ENCODE measurements around the gene COBL.

COBL gene

DNA sequence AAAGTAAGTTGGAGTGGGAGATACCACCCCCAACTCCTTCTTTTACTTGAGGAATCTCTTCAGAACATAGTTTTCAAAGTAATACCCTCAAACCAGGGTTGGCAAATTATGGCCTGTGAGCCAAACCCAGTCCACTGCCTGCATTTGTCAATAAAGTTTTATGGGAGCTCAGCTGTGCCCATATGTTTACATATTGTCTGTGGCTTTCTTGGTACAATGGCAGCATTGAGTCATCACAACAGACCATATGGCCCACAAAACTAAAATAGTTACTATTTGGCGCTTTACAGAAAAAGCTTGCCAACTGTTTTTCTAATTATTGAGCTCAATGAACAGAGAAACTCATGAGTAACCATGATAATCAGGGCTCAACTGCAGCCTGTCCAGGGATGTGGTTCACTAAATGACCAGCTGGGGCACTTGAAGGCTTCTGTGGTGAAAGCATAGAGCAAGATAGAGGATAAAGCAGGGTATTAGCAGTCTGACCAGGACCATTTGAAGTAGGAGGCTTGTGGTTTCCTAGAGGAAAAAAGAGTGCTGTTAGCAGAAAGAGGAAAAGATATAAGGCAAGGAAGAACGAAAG, 337.9 kb downstream of the COBL start:
- H3K23ac ChIP-seq (ENCODE audit: low read depth, low read length, poor library complexity), result no peak overlapping the region
- no peak overlapping the region for H2BK5ac ChIP-seq (ENCODE audit: low read length)
- no peak overlapping the region for H3K14ac ChIP-seq (ENCODE audit: low read length)
- H3K79me1 ChIP-seq (ENCODE audit: low read depth, low read length), result no peaks in the 10 kb centered on the region
- no peak overlapping the region for H4K8ac ChIP-seq (ENCODE audit: low read depth, low read length)
- H2BK15ac ChIP-seq (ENCODE audit: low read length), result no peak overlapping the region
- no peak overlapping the region for H4K91ac ChIP-seq (ENCODE audit: low read depth, low read length, poor library complexity)
- DNase-seq (ENCODE audit: low spot score), result no peak
- H2BK12ac ChIP-seq (ENCODE audit: low read length), result no peak overlapping the region
- no peaks in the 10 kb centered on the region for H3K9me3 ChIP-seq (replicated peaks in 1 of 2; ENCODE audit: control insufficient read depth in 2 of 2, insufficient read depth in 1 of 2, low read depth in 1 of 2, low read length in 2 of 2)
- H3K4me2 ChIP-seq (ENCODE audit: insufficient read depth, low read length, poor library complexity, severe bottlenecking), result no peak overlapping the region
- no peaks in the 10 kb centered on the region for H3K36me3 ChIP-seq (replicated peaks in 1 of 2; ENCODE audit: control insufficient read depth in 2 of 2, insufficient read depth in 2 of 2, low read length in 2 of 2)
- H3K27me3 ChIP-seq (ENCODE audit: control insufficient read depth in 3 of 3, insufficient read depth in 3 of 3, low read depth in 1 of 3, low read length in 3 of 3), result no peaks in the 10 kb centered on the region
- H3K4ac ChIP-seq (ENCODE audit: low read length), result no peak overlapping the region
- H2BK120ac ChIP-seq (ENCODE audit: low read depth, low read length), result no peak overlapping the region
- H3K4me3 ChIP-seq (ENCODE audit: low read length in 2 of 2), result no peak overlapping the region
- no peak overlapping the region for H2AK5ac ChIP-seq (ENCODE audit: low read depth, low read length)
- no peak overlapping the region for H3K27ac ChIP-seq (replicated peaks; ENCODE audit: low read length)
- WGBS, 2 donors (ENCODE audit: extremely low coverage in 2 of 2, insufficient read length in 2 of 2, insufficient replicate concordance in 1 of 2), result no CpG with 5 or more reads among the region's 2 CpGs
- no peak overlapping the region for H3K18ac ChIP-seq (ENCODE audit: low read length)
- no peaks in the 10 kb centered on the region for H3K4me1 ChIP-seq (ENCODE audit: control insufficient read depth in 2 of 2, insufficient read depth in 1 of 2, low read depth in 1 of 2, low read length in 2 of 2)
- no peak overlapping the region for H2AFZ ChIP-seq (ENCODE audit: low read length)
- no peak overlapping the region for H3K9ac ChIP-seq (ENCODE audit: low read depth, low read length, poor library complexity)

DNA sequence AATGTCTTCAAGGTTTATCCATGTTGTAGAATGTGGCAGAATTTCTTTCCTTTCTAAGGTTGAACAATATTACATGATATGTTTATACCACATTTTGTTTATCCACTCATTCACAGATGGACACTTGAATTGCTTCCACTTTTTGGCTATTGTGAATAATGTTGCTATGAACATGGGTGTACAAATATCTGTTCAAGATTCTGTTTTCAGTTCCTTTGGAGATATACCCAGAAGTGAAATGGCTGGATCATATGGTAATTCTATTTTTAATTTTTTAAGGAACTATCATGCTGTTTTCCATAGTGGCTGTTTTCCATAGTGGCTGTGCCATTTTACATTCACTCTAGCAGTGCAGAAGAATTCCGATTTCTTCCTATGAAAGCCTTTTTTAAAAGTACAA, 339.2 kb downstream of the COBL start:
- Histone ChIP-seq H2AK5ac (ENCODE audit: low read depth, low read length) (no peak overlapping the region), H3K27me3 (ENCODE audit: control insufficient read depth in 3 of 3, insufficient read depth in 3 of 3, low read depth in 1 of 3, low read length in 3 of 3) (no peaks in the 10 kb centered on the region), H3K4me3 (ENCODE audit: low read length in 2 of 2) (no peak overlapping the region), H2BK15ac (ENCODE audit: low read length) (no peak overlapping the region), H3K23ac (ENCODE audit: low read depth, low read length, poor library complexity) (no peak overlapping the region), H3K4me1 (ENCODE audit: control insufficient read depth in 2 of 2, insufficient read depth in 1 of 2, low read depth in 1 of 2, low read length in 2 of 2) (no peaks in the 10 kb centered on the region), H3K9ac (ENCODE audit: low read depth, low read length, poor library complexity) (no peak overlapping the region), H2BK120ac (ENCODE audit: low read depth, low read length) (no peak overlapping the region), H3K18ac (ENCODE audit: low read length) (no peak overlapping the region), H3K4me2 (ENCODE audit: insufficient read depth, low read length, poor library complexity, severe bottlenecking) (no peak overlapping the region), H4K8ac (ENCODE audit: low read depth, low read length) (no peak overlapping the region), H3K4ac (ENCODE audit: low read length) (no peak overlapping the region), H2BK12ac (ENCODE audit: low read length) (no peak overlapping the region), H4K91ac (ENCODE audit: low read depth, low read length, poor library complexity) (no peak overlapping the region), H3K79me1 (ENCODE audit: low read depth, low read length) (no peaks in the 10 kb centered on the region), H2BK5ac (ENCODE audit: low read length) (no peak overlapping the region), H3K9me3 (replicated peaks in 1 of 2; ENCODE audit: control insufficient read depth in 2 of 2, insufficient read depth in 1 of 2, low read depth in 1 of 2, low read length in 2 of 2) (no peaks in the 10 kb centered on the region), H2AFZ (ENCODE audit: low read length) (no peak overlapping the region), H3K36me3 (replicated peaks in 1 of 2; ENCODE audit: control insufficient read depth in 2 of 2, insufficient read depth in 2 of 2, low read length in 2 of 2) (no peaks in the 10 kb centered on the region), H3K14ac (ENCODE audit: low read length) (no peak overlapping the region), H3K27ac (replicated peaks; ENCODE audit: low read length) (no peak overlapping the region)
- DNase-seq (ENCODE audit: low spot score), result no peak
- no CpG with 5 or more reads among the region's 1 CpG for WGBS, 2 donors (ENCODE audit: extremely low coverage in 2 of 2, insufficient read length in 2 of 2, insufficient replicate concordance in 1 of 2)

DNA sequence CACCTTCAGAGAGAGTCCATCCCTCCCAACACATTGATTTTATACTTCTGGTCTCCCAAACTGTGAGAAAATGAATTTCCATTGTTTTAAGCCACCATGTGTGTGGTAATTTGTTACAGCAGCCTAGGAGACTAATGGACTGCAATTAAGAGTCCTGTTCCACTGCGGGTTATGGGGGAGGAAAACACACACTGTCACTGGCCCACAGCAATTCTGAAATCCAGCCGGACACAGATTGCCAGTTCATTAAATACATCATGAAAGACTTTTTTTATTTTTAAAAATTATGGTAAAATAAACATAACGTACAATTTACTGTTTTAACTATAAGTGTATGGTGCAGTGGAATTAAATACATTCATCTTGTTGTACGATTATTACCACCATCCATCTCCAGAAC, 340.5 kb downstream of the COBL start:
- Histone ChIP-seq H2BK15ac (ENCODE audit: low read length) (no peak overlapping the region), H4K91ac (ENCODE audit: low read depth, low read length, poor library complexity) (no peak overlapping the region), H2BK5ac (ENCODE audit: low read length) (no peak overlapping the region), H2BK120ac (ENCODE audit: low read depth, low read length) (no peak overlapping the region), H3K4ac (ENCODE audit: low read length) (no peak overlapping the region), H2AK5ac (ENCODE audit: low read depth, low read length) (no peak overlapping the region), H4K8ac (ENCODE audit: low read depth, low read length) (no peak overlapping the region), H2AFZ (ENCODE audit: low read length) (no peak overlapping the region), H2BK12ac (ENCODE audit: low read length) (no peak overlapping the region), H3K4me3 (ENCODE audit: low read length in 2 of 2) (no peak overlapping the region), H3K23ac (ENCODE audit: low read depth, low read length, poor library complexity) (no peak overlapping the region), H3K27ac (replicated peaks; ENCODE audit: low read length) (no peak overlapping the region), H3K79me1 (ENCODE audit: low read depth, low read length) (no peaks in the 10 kb centered on the region), H3K18ac (ENCODE audit: low read length) (no peak overlapping the region), H3K4me1 (ENCODE audit: control insufficient read depth in 2 of 2, insufficient read depth in 1 of 2, low read depth in 1 of 2, low read length in 2 of 2) (no peaks in the 10 kb centered on the region), H3K14ac (ENCODE audit: low read length) (no peak overlapping the region), H3K9me3 (replicated peaks in 1 of 2; ENCODE audit: control insufficient read depth in 2 of 2, insufficient read depth in 1 of 2, low read depth in 1 of 2, low read length in 2 of 2) (no peaks in the 10 kb centered on the region), H3K27me3 (ENCODE audit: control insufficient read depth in 3 of 3, insufficient read depth in 3 of 3, low read depth in 1 of 3, low read length in 3 of 3) (no peaks in the 10 kb centered on the region), H3K9ac (ENCODE audit: low read depth, low read length, poor library complexity) (no peak overlapping the region), H3K36me3 (replicated peaks in 1 of 2; ENCODE audit: control insufficient read depth in 2 of 2, insufficient read depth in 2 of 2, low read length in 2 of 2) (no peaks in the 10 kb centered on the region), H3K4me2 (ENCODE audit: insufficient read depth, low read length, poor library complexity, severe bottlenecking) (no peak overlapping the region)
- WGBS, 2 donors (ENCODE audit: extremely low coverage in 2 of 2, insufficient read length in 2 of 2, insufficient replicate concordance in 1 of 2), result no CpG with 5 or more reads among the region's 4 CpGs
- DNase-seq (ENCODE audit: low spot score), result no peak

DNA sequence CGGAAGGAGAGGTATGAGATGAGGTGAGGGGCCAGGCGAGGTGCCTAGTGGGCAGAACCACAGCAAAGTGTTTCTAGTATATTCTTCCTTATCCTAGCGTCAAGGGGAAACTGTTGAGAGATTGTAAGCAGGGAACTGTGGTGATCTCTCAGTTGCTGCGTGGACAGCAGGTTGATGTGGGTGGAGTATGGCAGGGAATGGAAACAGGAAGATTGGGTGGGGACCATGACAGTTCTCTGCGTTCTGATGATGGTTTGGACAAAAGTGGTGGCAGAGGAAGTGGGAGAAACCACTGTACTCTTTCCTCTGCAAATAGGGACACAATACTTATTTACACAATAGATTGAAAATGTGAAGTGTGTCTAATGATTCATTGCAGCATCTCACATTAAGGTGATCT, 342.4 kb downstream of the COBL start:
- H3K9ac ChIP-seq (ENCODE audit: low read depth, low read length, poor library complexity), result no peak overlapping the region
- H2BK120ac ChIP-seq (ENCODE audit: low read depth, low read length), result no peak overlapping the region
- no peak overlapping the region for H2BK5ac ChIP-seq (ENCODE audit: low read length)
- H2AFZ ChIP-seq (ENCODE audit: low read length), result no peak overlapping the region
- no peak overlapping the region for H3K27ac ChIP-seq (replicated peaks; ENCODE audit: low read length)
- H3K23ac ChIP-seq (ENCODE audit: low read depth, low read length, poor library complexity), result no peak overlapping the region
- H2AK5ac ChIP-seq (ENCODE audit: low read depth, low read length), result no peak overlapping the region
- no peaks in the 10 kb centered on the region for H3K4me1 ChIP-seq (ENCODE audit: control insufficient read depth in 2 of 2, insufficient read depth in 1 of 2, low read depth in 1 of 2, low read length in 2 of 2)
- H3K9me3 ChIP-seq (replicated peaks in 1 of 2; ENCODE audit: control insufficient read depth in 2 of 2, insufficient read depth in 1 of 2, low read depth in 1 of 2, low read length in 2 of 2), result no peaks in the 10 kb centered on the region
- H3K27me3 ChIP-seq (ENCODE audit: control insufficient read depth in 3 of 3, insufficient read depth in 3 of 3, low read depth in 1 of 3, low read length in 3 of 3), result no peaks in the 10 kb centered on the region
- no peak overlapping the region for H3K4me2 ChIP-seq (ENCODE audit: insufficient read depth, low read length, poor library complexity, severe bottlenecking)
- DNase-seq (ENCODE audit: low spot score), result no peak
- no peak overlapping the region for H3K14ac ChIP-seq (ENCODE audit: low read length)
- no peak overlapping the region for H4K91ac ChIP-seq (ENCODE audit: low read depth, low read length, poor library complexity)
- no peak overlapping the region for H3K4ac ChIP-seq (ENCODE audit: low read length)
- H3K79me1 ChIP-seq (ENCODE audit: low read depth, low read length), result no peaks in the 10 kb centered on the region
- no peaks in the 10 kb centered on the region for H3K36me3 ChIP-seq (replicated peaks in 1 of 2; ENCODE audit: control insufficient read depth in 2 of 2, insufficient read depth in 2 of 2, low read length in 2 of 2)
- H2BK15ac ChIP-seq (ENCODE audit: low read length), result no peak overlapping the region
- no peak overlapping the region for H2BK12ac ChIP-seq (ENCODE audit: low read length)
- H3K4me3 ChIP-seq (ENCODE audit: low read length in 2 of 2), result no peak overlapping the region
- no peak overlapping the region for H4K8ac ChIP-seq (ENCODE audit: low read depth, low read length)
- no CpG with 5 or more reads among the region's 5 CpGs for WGBS, 2 donors (ENCODE audit: extremely low coverage in 2 of 2, insufficient read length in 2 of 2, insufficient replicate concordance in 1 of 2)
- no peak overlapping the region for H3K18ac ChIP-seq (ENCODE audit: low read length)
